Uterus (tissue), 4 donors: ENCODE data around the gene PERM1. TPM values are rescaled to one million over a fixed set of nuclear protein-coding genes. Genes with fewer than 3 reads are reported as not detected.

ENCODE experiments used
- DNase-seq, 2 donors: peaks; one replicate each; pipeline ENCODE4 v3.0.0-alpha.2; 2019 to 2020
- H3K27ac ChIP-seq, 2 donors: fragments of 200-600 bp; sonication (generic); 1 replicate in 1 of 2; 2 replicates in 1 of 2; pipeline ENCODE4 v1.5.1; 2016 to 2018
- H3K27me3 ChIP-seq, 2 donors: fragments of 200-600 bp; sonication (generic); one replicate each; pipeline ENCODE4 v1.5.1; 2018 to 2019; ENCODE audit warnings: control low read depth in 1 of 2
- H3K36me3 ChIP-seq, 2 donors: fragments of 200-600 bp; sonication (generic); one replicate each; pipeline ENCODE4 v1.5.1; 2019; ENCODE audit warnings: control low read depth in 1 of 2
- H3K4me1 ChIP-seq, 2 donors: fragments of 200-600 bp; sonication (generic); one replicate each; pipeline ENCODE4 v1.5.1; 2018 to 2019; ENCODE audit warnings: control low read depth in 1 of 2
- H3K4me3 ChIP-seq, 2 donors: fragments of 200-600 bp; sonication (generic); 1 replicate in 1 of 2; 2 replicates in 1 of 2; pipeline ENCODE4 v1.5.1; 2018 to 2019; ENCODE audit warnings: mild to moderate bottlenecking in 1 of 2
- H3K9me3 ChIP-seq, 2 donors: fragments of 200-600 bp; sonication (generic); one replicate each; pipeline ENCODE4 v1.5.1; 2019; ENCODE audit warnings: control low read depth in 1 of 2
- POLR2A ChIP-seq, 2 donors: fragments of 450-650 bp; IDR thresholded peaks; one replicate each; pipeline ENCODE4 v1.6.1; 2016; ENCODE audit warnings: antibody characterized with exemption in 2 of 2, mild to moderate bottlenecking in 1 of 2, moderate library complexity in 1 of 2
- intact Hi-C: fragments of 100-400 bp; cut with DNase I; formaldehyde crosslinking; loops from one replicate; pipeline ENCODE4 v1.15.1; 2023; ENCODE audit warnings: low total_unique reads
- total RNA-seq, 4 donors: library from RNA; depleted of rRNA in 3 of 4; stranded (reverse); fragments of >200 nt in 3 of 4; gene quantifications; one replicate each; pipeline versions ENCODE4 v1.1.0 to v1.2.4, GENCODE V29; 2014 to 2023
- TF ChIP-seq, protein P1 (sequence below), 4 experiments: fragments of 200-600 bp in 2 of 4; fragments of 450-650 bp in 2 of 4; sonication (generic) in 2 of 4; IDR thresholded peaks; one replicate each; pipeline ENCODE4 v1.5.1; 2016 to 2019; ENCODE audit warnings: antibody characterized with exemption in 4 of 4, mild to moderate bottlenecking in 2 of 4, moderate library complexity in 1 of 4
- donor health status: DM: yes; HTN: yes; CAD: no.

The PERM1 gene
- total RNA-seq, 4 donors from 2014 or later, result 2.3 TPM; not detected in 3

DNA sequence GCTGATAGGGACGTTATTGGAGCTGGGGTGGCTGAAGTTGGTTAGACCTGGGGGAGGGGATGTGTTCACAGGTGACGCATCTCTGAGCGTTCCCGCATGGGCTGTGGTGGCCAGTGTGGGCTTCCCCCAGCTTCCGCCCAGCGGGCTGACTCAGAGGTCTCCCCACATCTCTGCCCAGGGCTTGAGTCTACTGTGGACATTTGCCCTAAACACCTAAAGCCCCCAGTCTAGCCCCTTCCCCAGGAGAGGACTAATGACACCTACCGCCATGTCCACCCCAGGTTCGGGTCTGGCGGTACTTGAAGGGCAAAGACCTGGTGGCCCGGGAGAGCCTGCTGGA lies 40.0 kb upstream of the PERM1 start:
- TF ChIP-seq, protein P1, sequence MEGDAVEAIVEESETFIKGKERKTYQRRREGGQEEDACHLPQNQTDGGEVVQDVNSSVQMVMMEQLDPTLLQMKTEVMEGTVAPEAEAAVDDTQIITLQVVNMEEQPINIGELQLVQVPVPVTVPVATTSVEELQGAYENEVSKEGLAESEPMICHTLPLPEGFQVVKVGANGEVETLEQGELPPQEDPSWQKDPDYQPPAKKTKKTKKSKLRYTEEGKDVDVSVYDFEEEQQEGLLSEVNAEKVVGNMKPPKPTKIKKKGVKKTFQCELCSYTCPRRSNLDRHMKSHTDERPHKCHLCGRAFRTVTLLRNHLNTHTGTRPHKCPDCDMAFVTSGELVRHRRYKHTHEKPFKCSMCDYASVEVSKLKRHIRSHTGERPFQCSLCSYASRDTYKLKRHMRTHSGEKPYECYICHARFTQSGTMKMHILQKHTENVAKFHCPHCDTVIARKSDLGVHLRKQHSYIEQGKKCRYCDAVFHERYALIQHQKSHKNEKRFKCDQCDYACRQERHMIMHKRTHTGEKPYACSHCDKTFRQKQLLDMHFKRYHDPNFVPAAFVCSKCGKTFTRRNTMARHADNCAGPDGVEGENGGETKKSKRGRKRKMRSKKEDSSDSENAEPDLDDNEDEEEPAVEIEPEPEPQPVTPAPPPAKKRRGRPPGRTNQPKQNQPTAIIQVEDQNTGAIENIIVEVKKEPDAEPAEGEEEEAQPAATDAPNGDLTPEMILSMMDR (IDR thresholded peaks at IDR 0.05), result no peak
- no peak for TF ChIP-seq POLR2A (IDR thresholded peaks at IDR 0.05)
- intact Hi-C loops, result no loop called here
- Histone ChIP-seq H3K4me1 (peaks cover 0 to 19% of the 10 kb centered on the region in 2 donors), H3K27ac (no peak overlapping the region), H3K4me3 (no peak overlapping the region), H3K27me3 (no peaks in the 10 kb centered on the region), H3K36me3 (no peaks in the 10 kb centered on the region), H3K9me3 (no peaks in the 10 kb centered on the region)
- DNase-seq, result no peak

DNA sequence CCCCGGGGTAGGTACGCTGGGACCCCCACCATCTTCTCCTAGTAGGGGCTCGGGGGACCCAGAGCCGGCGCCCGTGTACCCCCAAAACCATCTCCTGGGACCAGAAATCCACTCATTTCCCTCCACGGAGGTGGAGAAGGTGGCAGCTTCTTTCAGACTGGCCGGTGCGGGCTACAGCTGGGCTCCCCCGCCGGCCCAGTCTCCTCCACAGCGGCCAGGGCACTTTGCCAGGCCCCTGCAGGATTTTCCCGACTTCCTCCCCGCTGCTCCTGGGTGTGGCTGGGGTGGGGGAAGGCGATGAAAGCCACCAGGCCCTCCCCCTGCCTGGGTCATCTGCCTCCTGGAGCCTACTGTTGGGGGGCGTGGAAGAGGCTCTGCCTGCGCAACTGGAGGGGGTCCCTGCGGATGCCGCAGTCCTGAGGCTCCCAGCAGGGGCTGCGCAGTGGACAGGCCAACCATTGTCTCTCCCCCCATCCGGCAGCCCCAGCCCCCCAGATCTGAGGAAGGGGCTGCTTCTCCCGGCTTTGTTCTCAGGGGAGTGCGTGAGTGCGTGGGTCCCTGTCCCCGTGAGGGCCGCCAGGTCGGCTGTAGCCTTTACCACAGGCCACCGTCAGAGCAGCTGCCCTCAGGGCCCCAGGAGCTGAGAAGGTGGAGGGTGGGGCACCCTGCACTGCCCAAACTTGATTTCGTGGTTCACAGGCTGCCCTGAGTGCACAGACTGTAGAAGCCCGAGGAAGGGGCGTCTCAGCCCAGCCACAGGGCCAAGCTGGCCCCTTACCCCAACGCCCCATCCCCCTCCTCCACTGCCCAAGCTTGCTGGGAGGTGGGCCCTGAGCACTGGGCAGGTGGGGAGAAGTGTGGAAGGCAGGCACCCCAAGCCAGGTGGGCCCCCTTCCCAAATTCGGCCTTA lies 39.4 kb upstream of the PERM1 start:
- no peaks in the 10 kb centered on the region for H3K9me3 ChIP-seq
- H3K4me3 ChIP-seq, result peak overlapping the region; percentile 57 to 97
- H3K27ac ChIP-seq, result no peak overlapping the region
- peaks cover 0 to 19% of the 10 kb centered on the region in 2 donors for H3K4me1 ChIP-seq
- H3K36me3 ChIP-seq, result no peaks in the 10 kb centered on the region
- TF ChIP-seq POLR2A (IDR thresholded peaks at IDR 0.05), result no peak
- TF ChIP-seq, protein P1 (IDR thresholded peaks at IDR 0.05), result no peak
- DNase-seq, result peak in 1 of 2 donors; percentile 63
- intact Hi-C loops, result no loop called here
- no peaks in the 10 kb centered on the region for H3K27me3 ChIP-seq

DNA sequence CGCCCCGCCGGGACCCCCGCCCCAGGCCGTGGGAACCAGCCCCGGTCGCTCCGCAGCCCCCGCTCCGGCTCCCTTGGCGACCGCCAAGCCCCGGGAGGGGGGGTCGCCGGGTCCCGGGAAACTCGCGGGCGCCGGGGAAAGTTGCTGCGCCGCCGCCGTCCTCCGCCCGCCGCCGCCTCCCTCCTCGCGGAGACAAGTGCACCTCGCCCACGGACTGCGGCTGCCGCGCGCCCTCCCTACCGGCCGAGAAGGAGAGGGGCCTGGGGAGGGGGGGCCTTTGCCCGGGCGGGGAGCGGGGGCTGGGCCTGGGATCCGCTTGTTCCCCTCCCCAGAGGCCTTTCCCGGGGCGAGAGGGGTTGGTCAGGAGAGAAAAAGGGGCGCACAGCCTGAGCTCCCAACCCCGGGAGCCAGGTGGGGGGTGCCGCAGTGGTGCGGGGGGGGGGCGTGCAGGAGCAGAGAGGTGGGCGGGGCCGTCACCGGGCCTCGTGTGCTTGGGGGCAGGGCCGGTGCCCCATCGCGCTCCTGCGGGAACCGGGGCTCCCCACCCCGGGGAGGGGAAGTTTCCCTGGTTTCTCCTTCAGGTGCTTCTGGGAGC lies 38.6 kb upstream of the PERM1 start:
- H3K9me3 ChIP-seq, result no peaks in the 10 kb centered on the region
- TF ChIP-seq, protein P1 (IDR thresholded peaks at IDR 0.05), result no peak
- TF ChIP-seq POLR2A (IDR thresholded peaks at IDR 0.05), result no peak
- H3K27me3 ChIP-seq, result no peaks in the 10 kb centered on the region
- peak overlapping the region; percentile 57 to 97 for H3K4me3 ChIP-seq
- DNase-seq, result peak in 1 of 2 donors; percentile 43
- peaks cover 0 to 19% of the 10 kb centered on the region in 2 donors for H3K4me1 ChIP-seq
- no peaks in the 10 kb centered on the region for H3K36me3 ChIP-seq
- intact Hi-C loops, result no loop called here
- H3K27ac ChIP-seq, result peak overlapping the region in 1 of 2 donors; percentile 96

DNA sequence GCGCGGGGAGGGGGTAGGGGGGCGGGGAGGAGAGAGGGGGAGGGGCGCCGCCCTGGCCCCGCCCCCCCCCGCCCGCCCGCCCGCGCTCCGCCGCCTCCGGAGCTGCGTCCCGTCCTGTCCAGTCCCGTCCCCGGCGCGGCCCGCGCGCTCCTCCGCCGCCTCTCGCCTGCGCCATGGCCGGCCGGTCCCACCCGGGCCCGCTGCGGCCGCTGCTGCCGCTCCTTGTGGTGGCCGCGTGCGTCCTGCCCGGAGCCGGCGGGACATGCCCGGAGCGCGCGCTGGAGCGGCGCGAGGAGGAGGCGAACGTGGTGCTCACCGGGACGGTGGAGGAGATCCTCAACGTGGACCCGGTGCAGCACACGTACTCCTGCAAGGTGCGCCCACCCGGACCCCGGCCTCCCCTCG lies 38.1 kb upstream of the PERM1 start, which contains the start of gene AGRN:
AGRN (plus strand) TSS at position 121 of the 405 bp plus-strand sequence; CDS start at position 174, 53 bp downstream.
- DNase-seq, result peak in 1 of 2 donors; percentile 56
- Histone ChIP-seq H3K4me1 (peaks cover 0 to 16% of the 10 kb centered on the region in 2 donors), H3K27me3 (no peaks in the 10 kb centered on the region), H3K9me3 (no peaks in the 10 kb centered on the region), H3K4me3 (peak within 1 kb of the TSS; percentile 57 to 97), H3K27ac (peak within 1 kb of the TSS; percentile 95 to 96), H3K36me3 (no peaks in the 10 kb centered on the region)
- intact Hi-C loops, result no loop called here
- peak in 1 of 2 donors; percentile 45 for TF ChIP-seq POLR2A (IDR thresholded peaks at IDR 0.05)
- TF ChIP-seq, protein P1 (IDR thresholded peaks at IDR 0.05), result peak in 1 of 4 experiments; percentile 23
